Stomach (tissue), 9 donors: ENCODE data around the gene POLR2F. TPM values are rescaled to one million over a fixed set of nuclear protein-coding genes. Genes with fewer than 3 reads are reported as not detected.

Experiments used
- DNase-seq, 2 donors: peaks; one replicate each; pipeline versions ENCODE4 v3.0.0 to v3.0.0-alpha.2; 2013 to 2019
- H3K27ac ChIP-seq, 5 donors: fragments of 200-600 bp in 4 of 5; sonication (generic) in 4 of 5; one replicate each; pipeline ENCODE4 v1.5.1; 2013 to 2019; ENCODE audit warnings: mild to moderate bottlenecking in 1 of 5, moderate library complexity in 1 of 5
- H3K27me3 ChIP-seq, 3 donors: fragments of 200-600 bp; sonication (generic); one replicate each; pipeline ENCODE4 v1.5.1; 2017 to 2019; ENCODE audit warnings: mixed run types in 1 of 3
- H3K36me3 ChIP-seq, 4 donors: fragments of 200-600 bp; sonication (generic); 1 replicate in 3 of 4; 2 replicates in 1 of 4; pipeline ENCODE4 v1.5.1; 2016 to 2019
- H3K4me1 ChIP-seq, 4 donors: fragments of 200-600 bp; sonication (generic); one replicate each; pipeline ENCODE4 v1.5.1; 2016 to 2019
- H3K4me3 ChIP-seq, 4 donors: fragments of 200-600 bp; sonication (generic) in 3 of 4; one replicate each; pipeline ENCODE4 v1.5.1; 2016 to 2019; ENCODE audit warnings: mild to moderate bottlenecking in 1 of 4
- H3K9me3 ChIP-seq, 4 donors: fragments of 200-600 bp; sonication (generic); one replicate each; pipeline ENCODE4 v1.5.1; 2016 to 2019
- CTCF ChIP-seq, 7 experiments: fragments of 450-650 bp in 4 of 7; fragments of 200-600 bp in 3 of 7; sonication (generic) in 3 of 7; IDR thresholded peaks; one replicate each; pipeline ENCODE4 v1.5.1; 2016 to 2019; ENCODE audit warnings: antibody characterized with exemption in 7 of 7, control low read depth in 2 of 7, mild to moderate bottlenecking in 1 of 7
- EP300 ChIP-seq: sonication (generic); formaldehyde crosslinking; IDR thresholded peaks from one replicate; pipeline ENCODE4 v1.6.1; 2017; ENCODE audit warnings: antibody characterized with exemption
- POLR2A ChIP-seq, 4 donors: fragments of 450-650 bp; IDR thresholded peaks; one replicate each; pipeline ENCODE4 v1.6.1; 2016; ENCODE audit warnings: antibody characterized with exemption in 4 of 4, control low read depth in 2 of 4, mild to moderate bottlenecking in 1 of 4, moderate library complexity in 1 of 4
- POLR2AphosphoS5 ChIP-seq, 3 donors: sonication (generic); formaldehyde crosslinking; IDR thresholded peaks; one replicate each; pipeline ENCODE4 v1.6.1; 2016; ENCODE audit warnings: antibody characterized with exemption in 3 of 3
- WGBS, 5 donors: extraction: QIAGEN DNeasy Blood & Tissue Kit in 3 of 5; methylation state at CpG; one replicate each; pipeline versions ENCODE4 v1.1.5 to v1.1.7; 2013 to 2018; 5-methylcytosine and 5-hydroxymethylcytosine counted together
- intact Hi-C: fragments of 100-400 bp; cut with DNase I; formaldehyde crosslinking; loops from one replicate; pipeline ENCODE4 v1.15.1; 2023; ENCODE audit warnings: low total_unique reads
- polyA plus RNA-seq, 3 donors: library from polyadenylated mRNA; stranded (reverse); fragments of 200-250 nt; gene quantifications; one replicate each; pipeline ENCODE4 v1.2.3, GENCODE V29; 2013
- total RNA-seq, 5 donors: library from RNA; depleted of rRNA; stranded (reverse); fragments of >200 nt; gene quantifications; one replicate each; pipeline versions ENCODE4 v1.1.0 to v1.2.3, GENCODE V29; 2014 to 2016
- donor health status: healthy with polysubstance abuse.
- donor health status: Bipolar disorder and iron deficiency.
- donor health status: healthy.

POLR2F gene
- total and polyA plus RNA-seq, 8 donors = 41.5 to 149 (median 120) TPM

GRCh38 chr22:37968452-37969251, 15.2 kb downstream of the POLR2F start:
- Histone ChIP-seq H3K4me1 (peaks cover 0 to 17% (median 6%) of the 10 kb centered on the region in 4 donors), H3K4me3 (no peak overlapping the region), H3K27ac (no peak overlapping the region), H3K27me3 (no peaks in the 10 kb centered on the region), H3K36me3 (peaks cover 26 to 79% (median 60%) of the 10 kb centered on the region in 4 donors), H3K9me3 (no peaks in the 10 kb centered on the region)
- peak in 1 of 2 donors; percentile 60 for DNase-seq
- TF ChIP-seq EP300 (no peak), POLR2AphosphoS5 (IDR thresholded peaks at IDR 0.05) (no peak), POLR2A (IDR thresholded peaks at IDR 0.05) (no peak), CTCF (IDR thresholded peaks at IDR 0.05) (no peak)
- WGBS, 5 donors = 57 to 81% (median 79%) methylated on average over 4 to 5 of the region's 5 CpGs
- intact Hi-C loops = loop anchor here (10.0 kb wide), 1 partner anchor 154 kb away; no protein-coding TSS in a partner anchor

- peaks cover 0 to 5% (median 0%) of the 10 kb centered on the region in 4 donors for H3K4me1 ChIP-seq
- no peak overlapping the region for H3K27ac ChIP-seq
- peaks cover 26 to 85% (median 50%) of the 10 kb centered on the region in 4 donors for H3K36me3 ChIP-seq
- no peak for DNase-seq
- H3K4me3 ChIP-seq = no peak overlapping the region
- TF ChIP-seq POLR2A (IDR thresholded peaks at IDR 0.05) (no peak), POLR2AphosphoS5 (IDR thresholded peaks at IDR 0.05) (no peak), EP300 (no peak)
- WGBS, 5 donors = 84 to 98% (median 92%) methylated on average over 4 of the region's 4 CpGs
- no peaks in the 10 kb centered on the region for H3K27me3 ChIP-seq
- no peaks in the 10 kb centered on the region for H3K9me3 ChIP-seq
- intact Hi-C loops = no loop called here
These were observed 17.4 kb downstream of the POLR2F start for GRCh38 chr22:37970864-37971263.

- H3K36me3 ChIP-seq = peaks cover 21 to 85% (median 45%) of the 10 kb centered on the region in 4 donors
- H3K9me3 ChIP-seq = no peaks in the 10 kb centered on the region
- no peak overlapping the region for H3K27ac ChIP-seq
- no peak for TF ChIP-seq POLR2A (IDR thresholded peaks at IDR 0.05)
- no peak for TF ChIP-seq EP300
- no peak for TF ChIP-seq CTCF (IDR thresholded peaks at IDR 0.05)
- TF ChIP-seq POLR2AphosphoS5 (IDR thresholded peaks at IDR 0.05) = no peak
- WGBS, 5 donors = 73 to 83% (median 81%) methylated on average over 5 to 7 of the region's 7 CpGs
- no peaks in the 10 kb centered on the region for H3K4me1 ChIP-seq
- DNase-seq = no peak
- intact Hi-C loops = no loop called here
- H3K4me3 ChIP-seq = no peak overlapping the region
- H3K27me3 ChIP-seq = no peaks in the 10 kb centered on the region
These were observed 18.3 kb downstream of the POLR2F start for GRCh38 chr22:37971475-37972434.

- peaks cover 13 to 79% (median 38%) of the 10 kb centered on the region in 4 donors for H3K36me3 ChIP-seq
- intact Hi-C loops = no loop called here
These were observed 19.0 kb downstream of the POLR2F start for GRCh38 chr22:37972527-37972926.

More at GRCh38 chr22:37972527-37972926, 19.0 kb downstream of the POLR2F start:
- no peak overlapping the region for H3K4me3 ChIP-seq
- H3K4me1 ChIP-seq = no peaks in the 10 kb centered on the region
- H3K27ac ChIP-seq = no peak overlapping the region
- peak in 1 of 2 donors; percentile 72 for DNase-seq
- no peak for TF ChIP-seq POLR2AphosphoS5 (IDR thresholded peaks at IDR 0.05)
- no peak for TF ChIP-seq CTCF (IDR thresholded peaks at IDR 0.05)
- TF ChIP-seq EP300 = no peak
- no peak for TF ChIP-seq POLR2A (IDR thresholded peaks at IDR 0.05)
- no peaks in the 10 kb centered on the region for H3K9me3 ChIP-seq
- H3K27me3 ChIP-seq = no peaks in the 10 kb centered on the region
- 60 to 90% (median 75%) methylated on average over 3 of the region's 3 CpGs for WGBS, 5 donors
